HG03378 (cell line): ENCODE results near the gene AADACL4.

ENCODE experiments used
- ATAC-seq: cut with Tn5 transposase; IDR thresholded peaks from one replicate; pipeline ENCODE4 v1.9.1; 2021; ENCODE audit warnings: mild to moderate bottlenecking, moderate library complexity; ENCODE audit not compliant: unreplicated experiment

Gene AADACL4

GRCh38 chr1:12610941-12611340 is 32.9 kb upstream of the AADACL4 start:
- no peak for ATAC-seq

GRCh38 chr1:12613180-12613579 is 30.7 kb upstream of the AADACL4 start:
- ATAC-seq, result no peak

GRCh38 chr1:12614402-12615158 is 29.3 kb upstream of the AADACL4 start:
- ATAC-seq, result no peak

GRCh38 chr1:12615159-12615864 is 28.6 kb upstream of the AADACL4 start:
- ATAC-seq, result no peak

GRCh38 chr1:12615865-12616708 is 27.8 kb upstream of the AADACL4 start:
- ATAC-seq, result no peak

GRCh38 chr1:12616709-12617373 is 27.0 kb upstream of the AADACL4 start:
- ATAC-seq, result no peak

- no peak for ATAC-seq
These were observed 26.4 kb upstream of the AADACL4 start for GRCh38 chr1:12617511-12617900.

- no peak for ATAC-seq
These were observed 25.8 kb upstream of the AADACL4 start, which contains the start of gene DHRS3 for GRCh38 chr1:12617901-12618660. Gene DHRS3, minus strand, starts transcription at chr1:12618210. Its CDS starts 862 bp downstream, at chr1:12617348.

GRCh38 chr1:12618661-12618964 is 25.3 kb upstream of the AADACL4 start:
- ATAC-seq, result no peak

DNA sequence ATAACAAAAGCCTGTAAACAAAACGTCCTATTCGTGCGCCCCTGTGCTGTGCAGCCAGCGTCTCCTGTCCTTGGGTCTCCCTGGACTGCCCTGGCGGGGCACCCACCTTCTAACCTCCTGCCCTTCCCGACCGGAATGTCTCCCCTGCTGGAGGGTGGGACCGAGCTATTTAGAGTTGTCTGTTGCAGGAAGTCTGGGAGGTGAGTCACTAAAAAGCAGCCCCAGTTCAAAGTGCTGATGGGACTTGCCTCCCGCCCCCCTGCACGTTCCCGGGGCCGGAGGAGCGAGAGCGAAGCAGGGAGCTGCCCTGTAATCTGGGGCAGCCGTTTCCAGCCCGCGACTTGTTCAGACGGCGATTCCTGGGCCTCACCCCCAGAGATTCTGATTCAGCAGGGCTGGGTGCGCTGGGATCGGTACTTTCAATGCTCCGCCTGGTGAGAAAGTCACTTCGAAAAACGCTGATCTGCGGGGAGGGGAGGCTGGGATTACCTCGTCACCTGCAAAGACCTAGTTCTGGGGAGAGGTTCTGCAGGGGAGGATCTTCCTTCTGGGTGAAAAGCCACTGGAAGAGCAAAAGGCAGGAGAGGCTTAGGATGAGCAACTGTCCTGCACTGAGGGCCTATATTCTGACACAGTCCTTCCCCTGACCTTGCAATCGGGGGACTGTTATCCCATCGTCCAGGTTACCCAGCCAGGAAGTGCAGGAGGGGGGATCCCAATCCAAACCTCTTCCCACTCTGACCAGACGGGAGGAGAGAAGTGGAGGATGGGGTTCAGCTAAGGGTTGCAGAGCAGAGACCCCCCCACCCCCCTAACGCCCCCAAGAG is 24.7 kb upstream of the AADACL4 start:
- no peak for ATAC-seq

- ATAC-seq, result no peak
These were observed 23.9 kb upstream of the AADACL4 start for GRCh38 chr1:12619792-12620487.

- no peak for ATAC-seq
These were observed 23.4 kb upstream of the AADACL4 start for GRCh38 chr1:12620488-12620865.

GRCh38 chr1:12620931-12621330 is 23.0 kb upstream of the AADACL4 start:
- no peak for ATAC-seq

DNA sequence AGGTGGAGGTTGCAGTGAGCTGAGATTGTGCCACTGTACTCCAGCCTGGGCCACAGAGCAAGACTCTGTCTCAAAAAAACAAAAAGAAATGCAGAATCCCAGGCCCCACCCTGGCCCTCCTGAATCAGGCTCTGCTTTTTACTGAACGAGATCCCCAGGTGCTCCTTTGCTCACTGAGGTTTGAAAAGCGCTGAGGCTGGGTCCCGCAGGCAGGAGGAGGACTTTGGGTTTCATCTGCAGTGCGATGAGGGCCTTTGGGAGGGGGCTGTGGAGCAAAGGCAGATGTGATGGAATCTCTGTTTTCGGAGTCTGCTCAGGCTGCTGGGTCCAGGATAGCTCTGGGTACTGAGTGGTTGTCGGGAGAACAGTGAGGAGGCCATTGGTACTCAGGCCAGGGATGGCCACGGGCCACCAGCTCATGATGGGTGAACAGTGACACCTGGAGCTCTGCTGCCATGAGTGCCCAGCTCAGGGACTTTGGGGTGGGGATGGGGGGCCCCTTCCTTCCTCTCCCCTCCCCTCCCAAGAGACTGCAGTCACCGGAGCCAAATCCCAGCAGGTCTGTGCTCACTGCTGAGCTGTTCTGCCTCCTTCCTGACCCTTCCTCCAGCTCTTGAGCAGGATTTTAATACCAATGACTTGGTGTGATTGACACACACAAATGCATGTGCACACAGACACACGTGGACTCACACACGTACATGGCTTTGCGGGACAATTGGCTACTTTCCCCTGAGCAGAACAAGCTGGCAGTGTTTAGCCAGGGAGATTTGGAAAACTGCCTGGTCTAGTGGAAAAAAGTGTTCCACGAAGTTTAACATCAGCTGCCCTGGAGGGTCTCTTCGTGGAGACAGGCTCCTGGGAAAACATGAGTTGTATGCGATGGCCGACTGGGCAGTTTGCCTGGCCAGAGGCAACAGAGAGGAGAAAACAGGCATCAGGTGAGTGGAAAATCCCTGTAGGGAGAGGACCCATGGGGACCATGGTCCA is 22.2 kb upstream of the AADACL4 start:
- ATAC-seq, result no peak

DNA sequence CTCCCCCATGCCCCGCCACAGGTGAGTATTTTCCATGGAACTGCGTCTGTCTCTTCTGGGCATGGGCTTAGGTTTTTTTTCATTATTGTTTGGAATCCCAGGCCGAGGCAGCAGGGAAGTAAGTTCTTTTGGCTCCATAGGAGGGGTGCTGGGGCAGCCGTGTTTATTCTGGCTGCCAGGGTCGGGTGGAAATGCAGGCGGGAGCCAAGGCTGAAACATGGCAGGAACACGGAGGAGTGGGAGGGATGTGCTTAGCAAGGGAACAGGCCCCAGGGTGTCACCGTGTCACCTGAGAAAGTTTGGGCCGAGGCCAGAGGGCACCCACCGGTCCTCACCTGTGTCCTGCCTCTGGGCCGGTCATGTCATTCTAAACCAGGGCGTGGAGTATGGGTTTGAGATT is 21.4 kb upstream of the AADACL4 start:
- no peak for ATAC-seq

- no peak for ATAC-seq
These were observed 18.6 kb upstream of the AADACL4 start for GRCh38 chr1:12625276-12625675.

DNA sequence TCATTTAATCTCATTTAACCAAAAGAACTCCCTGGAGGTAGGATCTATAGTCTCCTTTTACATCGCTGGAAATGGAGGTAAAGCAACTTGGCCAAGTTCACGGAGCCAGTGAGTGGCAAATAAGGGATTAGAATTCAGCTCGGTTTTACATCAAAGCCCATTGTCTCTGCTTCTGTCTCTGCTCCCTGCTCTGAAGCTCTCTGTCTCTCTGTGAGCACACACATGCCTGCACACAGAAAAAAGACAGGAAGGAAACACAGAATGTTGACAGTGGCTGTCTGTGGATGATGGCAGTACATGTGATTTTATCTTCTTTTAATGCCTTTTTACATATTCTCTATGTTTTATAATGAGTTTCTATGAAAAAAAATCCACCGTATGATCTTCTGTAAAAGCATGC is 17.0 kb upstream of the AADACL4 start:
- no peak for ATAC-seq

DNA sequence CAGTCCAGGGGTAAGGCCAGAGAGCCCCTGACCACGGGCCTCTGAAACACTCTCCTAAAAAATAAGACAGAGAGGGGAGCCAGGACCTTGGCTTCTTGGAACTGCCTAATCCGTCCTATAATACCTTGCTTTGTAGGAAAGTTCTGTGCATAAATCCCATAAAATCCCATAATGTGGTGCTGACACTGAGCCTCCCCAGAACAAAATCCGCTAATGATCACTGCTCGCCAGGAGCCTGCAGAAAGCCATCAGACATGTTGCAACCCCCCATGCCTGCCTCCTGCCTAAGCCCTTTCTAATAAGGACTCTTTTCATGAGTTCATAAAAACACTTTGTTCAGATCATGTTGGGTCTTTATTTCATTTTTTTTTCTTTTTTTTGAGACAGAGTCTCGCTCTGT is 16.6 kb upstream of the AADACL4 start:
- no peak for ATAC-seq
